ENCODE results near the gene PGC.

- TF ChIP-seq CTCF (IDR thresholded peaks at IDR 0.05; ENCODE audit: control extremely low read depth in 1 of 3, insufficient read depth in 1 of 3, low read depth in 1 of 3, low read length in 3 of 3) (no peak), CBX5 (IDR thresholded peaks at IDR 0.05; ENCODE audit: low read depth, low read length) (no peak), CBX8 (IDR thresholded peaks at IDR 0.05; ENCODE audit: borderline replicate concordance, low read depth, low read length) (no peak), ZNF274 (IDR thresholded peaks at IDR 0.05; ENCODE audit: borderline replicate concordance, extremely low read depth, low read length) (no peak), BACH1 (IDR thresholded peaks at IDR 0.05; ENCODE audit: low read length) (no peak), BRCA1 (IDR thresholded peaks at IDR 0.05; ENCODE audit: low read depth, low read length) (no peak), POLR2AphosphoS5 (IDR thresholded peaks at IDR 0.05; ENCODE audit: low read depth, low read length) (no peak), EZH2 (IDR thresholded peaks at IDR 0.05; ENCODE audit: low read depth, low read length, severe bottlenecking) (no peak), POLR2A (IDR thresholded peaks at IDR 0.05; ENCODE audit: control extremely low read depth in 1 of 2, low read depth in 2 of 2, low read length in 2 of 2) (no peak), GABPA (IDR thresholded peaks at IDR 0.05; ENCODE audit: borderline replicate concordance, insufficient read depth, low read length) (no peak), TBP (IDR thresholded peaks at IDR 0.05; ENCODE audit: low read depth, low read length) (no peak), KDM1A (IDR thresholded peaks at IDR 0.05; ENCODE audit: borderline replicate concordance, low read length) (no peak), MAX (IDR thresholded peaks at IDR 0.05) (no peak)
These were observed 49.1 kb downstream of the PGC start for GRCh38 chr6:41697861-41698781.

Measured in H1 (cell line).